Panc1 (cell line): Measurements from ENCODE around the gene ASF1B.

Source experiments
- CTCF ChIP-seq: fragments of 450-650 bp; IDR thresholded peaks from 2 replicates; pipeline ENCODE4 v1.5.1; 2017; ENCODE audit warnings: mild to moderate bottlenecking
- POLR2AphosphoS5 ChIP-seq: IDR thresholded peaks from 2 replicates; pipeline ENCODE4 v1.6.1; 2012; ENCODE audit warnings: mild to moderate bottlenecking, low read depth, low read length, moderate library complexity
- SIN3A ChIP-seq: IDR thresholded peaks from 2 replicates; pipeline ENCODE4 v1.6.1; 2012; ENCODE audit warnings: low read depth, mild to moderate bottlenecking, low read length, moderate library complexity, borderline replicate concordance; ENCODE audit not compliant: insufficient read depth
- TCF7L2 ChIP-seq: IDR thresholded peaks from 2 replicates; pipeline ENCODE4 v1.6.1; 2011; ENCODE audit warnings: mild to moderate bottlenecking, low read depth, low read length, inconsistent platforms
- TF ChIP-seq, protein P1 (sequence below), 2 experiments: IDR thresholded peaks; 2 replicates each; pipeline ENCODE4 v1.6.1; 2011 to 2012; ENCODE audit warnings: low read depth in 2 of 2, control low read depth in 1 of 2, low read length in 1 of 2, mild to moderate bottlenecking in 1 of 2, moderate library complexity in 1 of 2; ENCODE audit not compliant: insufficient read depth in 1 of 2

GRCh38 chr19:14116525-14116917, 19.9 kb downstream of the ASF1B start:
- TF ChIP-seq CTCF: no peak
- TF ChIP-seq POLR2AphosphoS5: no peak
- TF ChIP-seq, protein P1, sequence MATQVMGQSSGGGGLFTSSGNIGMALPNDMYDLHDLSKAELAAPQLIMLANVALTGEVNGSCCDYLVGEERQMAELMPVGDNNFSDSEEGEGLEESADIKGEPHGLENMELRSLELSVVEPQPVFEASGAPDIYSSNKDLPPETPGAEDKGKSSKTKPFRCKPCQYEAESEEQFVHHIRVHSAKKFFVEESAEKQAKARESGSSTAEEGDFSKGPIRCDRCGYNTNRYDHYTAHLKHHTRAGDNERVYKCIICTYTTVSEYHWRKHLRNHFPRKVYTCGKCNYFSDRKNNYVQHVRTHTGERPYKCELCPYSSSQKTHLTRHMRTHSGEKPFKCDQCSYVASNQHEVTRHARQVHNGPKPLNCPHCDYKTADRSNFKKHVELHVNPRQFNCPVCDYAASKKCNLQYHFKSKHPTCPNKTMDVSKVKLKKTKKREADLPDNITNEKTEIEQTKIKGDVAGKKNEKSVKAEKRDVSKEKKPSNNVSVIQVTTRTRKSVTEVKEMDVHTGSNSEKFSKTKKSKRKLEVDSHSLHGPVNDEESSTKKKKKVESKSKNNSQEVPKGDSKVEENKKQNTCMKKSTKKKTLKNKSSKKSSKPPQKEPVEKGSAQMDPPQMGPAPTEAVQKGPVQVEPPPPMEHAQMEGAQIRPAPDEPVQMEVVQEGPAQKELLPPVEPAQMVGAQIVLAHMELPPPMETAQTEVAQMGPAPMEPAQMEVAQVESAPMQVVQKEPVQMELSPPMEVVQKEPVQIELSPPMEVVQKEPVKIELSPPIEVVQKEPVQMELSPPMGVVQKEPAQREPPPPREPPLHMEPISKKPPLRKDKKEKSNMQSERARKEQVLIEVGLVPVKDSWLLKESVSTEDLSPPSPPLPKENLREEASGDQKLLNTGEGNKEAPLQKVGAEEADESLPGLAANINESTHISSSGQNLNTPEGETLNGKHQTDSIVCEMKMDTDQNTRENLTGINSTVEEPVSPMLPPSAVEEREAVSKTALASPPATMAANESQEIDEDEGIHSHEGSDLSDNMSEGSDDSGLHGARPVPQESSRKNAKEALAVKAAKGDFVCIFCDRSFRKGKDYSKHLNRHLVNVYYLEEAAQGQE (IDR thresholded peaks at IDR 0.05; ENCODE audit: insufficient read depth in 1 of 2, low read depth in 2 of 2, low read length in 1 of 2): no peak
- TF ChIP-seq SIN3A: no peak
- no peak for TF ChIP-seq TCF7L2
